Kidney glomerular epithelial cell (primary cell): ENCODE measurements around the gene SORCS3.
A peak's percentile ranks its signal among the peaks of the same experiment; 100 is the strongest.

Experiments
- DNase-seq: peaks from one replicate; lab custom pipeline; 2025; lab: John Stamatoyannopoulos, UW

SORCS3 gene

GRCh38 chr10:104646146-104646545 is 5.1 kb downstream of the SORCS3 start:
- DNase-seq: no peak

- DNase-seq: no peak
These were observed 7.3 kb downstream of the SORCS3 start for GRCh38 chr10:104648421-104648820.

GRCh38 chr10:104650072-104650471 is 9.0 kb downstream of the SORCS3 start:
- DNase-seq: no peak

- no peak for DNase-seq
These were observed 9.7 kb downstream of the SORCS3 start for GRCh38 chr10:104650635-104651331.

- DNase-seq: no peak
These were observed 15.9 kb downstream of the SORCS3 start for GRCh38 chr10:104657036-104657435.

- DNase-seq: no peak
These were observed 16.4 kb downstream of the SORCS3 start for GRCh38 chr10:104657457-104657856.

- no peak for DNase-seq
These were observed 17.0 kb downstream of the SORCS3 start for GRCh38 chr10:104658067-104658466.

- DNase-seq: no peak
These were observed 18.7 kb downstream of the SORCS3 start for GRCh38 chr10:104659809-104660208.

GRCh38 chr10:104663076-104663475 is 22.0 kb downstream of the SORCS3 start:
- DNase-seq: no peak

- no peak for DNase-seq
These were observed 22.5 kb downstream of the SORCS3 start for GRCh38 chr10:104663563-104663962.

- DNase-seq: no peak
These were observed 23.1 kb downstream of the SORCS3 start for GRCh38 chr10:104664205-104664604.

GRCh38 chr10:104665174-104665573 is 24.1 kb downstream of the SORCS3 start:
- no peak for DNase-seq

GRCh38 chr10:104666106-104666505 is 25.0 kb downstream of the SORCS3 start:
- DNase-seq: no peak

- no peak for DNase-seq
These were observed 35.8 kb downstream of the SORCS3 start for GRCh38 chr10:104676874-104677273.

GRCh38 chr10:104678658-104679057 is 37.6 kb downstream of the SORCS3 start:
- no peak for DNase-seq

GRCh38 chr10:104680467-104681401 is 39.6 kb downstream of the SORCS3 start:
- DNase-seq: peak; percentile 47

- DNase-seq: no peak
These were observed 40.4 kb downstream of the SORCS3 start for GRCh38 chr10:104681485-104681884.

GRCh38 chr10:104683567-104683966 is 42.5 kb downstream of the SORCS3 start:
- no peak for DNase-seq

GRCh38 chr10:104686829-104687228 is 45.7 kb downstream of the SORCS3 start:
- no peak for DNase-seq

- no peak for DNase-seq
These were observed 47.4 kb downstream of the SORCS3 start for GRCh38 chr10:104688251-104689042.

GRCh38 chr10:104689105-104689504 is 48.0 kb downstream of the SORCS3 start:
- DNase-seq: no peak

GRCh38 chr10:104689547-104689946 is 48.5 kb downstream of the SORCS3 start:
- DNase-seq: no peak
